AG10803 (cell line): Measurements from ENCODE around the gene MT1HL1.

Experiments
- DNase-seq: peaks from one replicate; pipeline ENCODE4 v3.0.0; 2010; ENCODE audit warnings: low read depth
- H3K4me3 ChIP-seq: 2 replicates; pipeline ENCODE4 v1.5.1; 2011; ENCODE audit warnings: mild to moderate bottlenecking, low read length, control low read depth
- CTCF ChIP-seq: conservative IDR thresholded peaks from 2 replicates; pipeline ENCODE4 v1.5.1; 2011; ENCODE audit warnings: mild to moderate bottlenecking, low read length, control low read depth, inconsistent platforms

Gene MT1HL1

GRCh38 chr1:237004116-237004515, at the start of gene MT1HL1:
MT1HL1 (minus strand) TSS chr1:237004441; CDS start chr1:237004372, 69 bp downstream.
- no peak for DNase-seq
- no peak for TF ChIP-seq CTCF

GRCh38 chr1:237050915-237051314, 46.7 kb upstream of the MT1HL1 start:
- no peak for DNase-seq

More at GRCh38 chr1:237004116-237004515, at the start of gene MT1HL1:
- H3K4me3 ChIP-seq = no peak within 1 kb of the TSS

GRCh38 chr1:237050185-237050584, 45.9 kb upstream of the MT1HL1 start:
- no peak for DNase-seq
- no peak for TF ChIP-seq CTCF
- H3K4me3 ChIP-seq = no peak overlapping the region

More at GRCh38 chr1:237050915-237051314, 46.7 kb upstream of the MT1HL1 start:
- no peak for TF ChIP-seq CTCF
- no peak overlapping the region for H3K4me3 ChIP-seq

- TF ChIP-seq CTCF = no peak
- DNase-seq = no peak
- H3K4me3 ChIP-seq = no peak overlapping the region
Observed at GRCh38 chr1:237048803-237049202, 44.6 kb upstream of the MT1HL1 start.

- TF ChIP-seq CTCF = no peak
- no peak for DNase-seq
- H3K4me3 ChIP-seq = no peak overlapping the region
Observed at GRCh38 chr1:237045278-237046016, 41.2 kb upstream of the MT1HL1 start.

- TF ChIP-seq CTCF = no peak
- no peak for DNase-seq
- no peak overlapping the region for H3K4me3 ChIP-seq
Observed at GRCh38 chr1:237043846-237044636, 39.8 kb upstream of the MT1HL1 start.
